GM13976 (cell line): Measurements from ENCODE around the gene WDR54.

Source experiments
- DNase-seq: peaks from one replicate; pipeline ENCODE4 v3.0.0; 2012; ENCODE audit warnings: low spot score
- in situ Hi-C: fragments of 300-500 bp; cut with MboI; formaldehyde crosslinking; loops from one replicate; pipeline ENCODE4 v1.12.0; 2022; ENCODE audit warnings: low sequenced_read_pairs, mixed read lengths, inconsistent platforms; ENCODE audit not compliant: unreplicated experiment
- TF ChIP-seq, protein P1 (sequence below): IDR thresholded peaks from 2 replicates; pipeline ENCODE4 v1.5.1; 2012; ENCODE audit warnings: borderline replicate concordance, mild to moderate bottlenecking; ENCODE audit not compliant: insufficient read depth; ENCODE audit errors: extremely low read depth, missing control alignments, control extremely low read depth

WDR54 gene

DNA sequence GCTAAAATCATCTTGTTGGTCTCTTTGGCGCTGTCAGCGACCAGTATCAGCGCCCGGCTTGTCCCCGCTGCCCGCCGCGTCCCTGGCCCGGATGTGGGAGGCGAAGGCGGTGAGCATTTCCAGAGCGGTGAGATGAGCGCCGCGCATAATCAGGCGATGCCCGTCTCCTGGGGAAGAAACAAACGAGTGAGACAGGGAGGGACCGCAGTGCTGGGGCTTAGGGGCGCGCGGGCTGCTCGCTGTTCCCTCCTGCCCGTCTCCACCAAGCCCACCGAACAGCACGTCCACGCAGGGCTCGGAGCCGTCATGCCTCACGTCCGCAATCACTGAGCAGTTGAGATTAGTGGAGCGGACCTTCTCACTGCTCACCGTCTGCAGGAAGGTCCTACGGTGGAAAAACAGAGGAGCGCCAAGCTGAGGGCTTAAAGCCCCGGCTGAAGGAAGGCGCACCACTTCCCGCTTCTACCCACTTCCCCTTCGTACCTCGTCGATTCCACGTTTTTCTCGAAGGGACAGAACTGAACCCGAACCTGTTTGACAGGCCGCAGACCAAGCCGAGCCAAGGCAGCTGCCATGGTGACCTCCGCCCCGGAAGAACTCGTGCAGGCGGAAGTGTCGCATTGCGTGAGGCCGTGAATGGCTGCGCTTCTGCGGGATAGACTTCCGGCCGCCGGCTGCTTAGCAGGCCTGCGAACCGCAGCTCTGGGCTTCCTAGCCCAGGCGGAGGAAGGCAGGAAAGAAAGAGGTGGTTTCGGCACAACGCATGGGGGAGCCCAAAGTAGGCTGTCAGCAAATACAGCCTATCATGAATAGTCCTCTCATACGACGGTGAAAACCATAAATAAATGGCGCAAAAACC lies 50.8 kb downstream of the WDR54 start, which contains the start of gene MRPL53:
MRPL53 (minus strand) TSS at position 595 of the 859 bp plus-strand sequence; CDS start at position 575, 20 bp downstream.
- in situ Hi-C loops: no loop called here
- TF ChIP-seq, protein P1, sequence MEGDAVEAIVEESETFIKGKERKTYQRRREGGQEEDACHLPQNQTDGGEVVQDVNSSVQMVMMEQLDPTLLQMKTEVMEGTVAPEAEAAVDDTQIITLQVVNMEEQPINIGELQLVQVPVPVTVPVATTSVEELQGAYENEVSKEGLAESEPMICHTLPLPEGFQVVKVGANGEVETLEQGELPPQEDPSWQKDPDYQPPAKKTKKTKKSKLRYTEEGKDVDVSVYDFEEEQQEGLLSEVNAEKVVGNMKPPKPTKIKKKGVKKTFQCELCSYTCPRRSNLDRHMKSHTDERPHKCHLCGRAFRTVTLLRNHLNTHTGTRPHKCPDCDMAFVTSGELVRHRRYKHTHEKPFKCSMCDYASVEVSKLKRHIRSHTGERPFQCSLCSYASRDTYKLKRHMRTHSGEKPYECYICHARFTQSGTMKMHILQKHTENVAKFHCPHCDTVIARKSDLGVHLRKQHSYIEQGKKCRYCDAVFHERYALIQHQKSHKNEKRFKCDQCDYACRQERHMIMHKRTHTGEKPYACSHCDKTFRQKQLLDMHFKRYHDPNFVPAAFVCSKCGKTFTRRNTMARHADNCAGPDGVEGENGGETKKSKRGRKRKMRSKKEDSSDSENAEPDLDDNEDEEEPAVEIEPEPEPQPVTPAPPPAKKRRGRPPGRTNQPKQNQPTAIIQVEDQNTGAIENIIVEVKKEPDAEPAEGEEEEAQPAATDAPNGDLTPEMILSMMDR: no peak

GRCh38 chr2:74472945-74473258 lies 51.4 kb downstream of the WDR54 start:
- DNase-seq: peak; percentile 24
- TF ChIP-seq, protein P1: no peak
- in situ Hi-C loops: no loop called here

More for the DNA sequence above, 50.8 kb downstream of the WDR54 start, which contains the start of gene MRPL53:
- peak; percentile 89 for DNase-seq

DNA sequence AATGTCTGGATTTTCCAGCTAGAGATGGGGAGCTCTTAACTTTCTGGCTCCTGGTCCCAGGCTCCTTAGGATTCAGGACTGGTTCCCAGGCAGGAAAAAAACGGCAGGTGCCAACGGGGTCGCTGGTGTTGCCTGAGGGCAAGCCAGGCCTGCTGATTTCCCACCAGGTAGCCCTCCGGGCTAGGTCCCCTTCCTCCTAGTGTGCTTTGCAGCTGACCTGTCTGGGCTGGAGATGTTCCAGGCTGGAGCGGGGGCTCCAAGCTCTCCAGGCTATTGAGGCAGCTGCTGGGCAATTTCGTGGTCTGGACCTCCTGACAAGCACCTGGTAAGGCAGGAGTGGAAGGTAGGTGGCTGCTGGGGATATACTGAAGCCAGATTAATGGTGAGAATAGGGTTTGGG lies 53.0 kb downstream of the WDR54 start:
- in situ Hi-C loops: no loop called here
- peak; percentile 8 for DNase-seq
- TF ChIP-seq, protein P1: no peak

DNA sequence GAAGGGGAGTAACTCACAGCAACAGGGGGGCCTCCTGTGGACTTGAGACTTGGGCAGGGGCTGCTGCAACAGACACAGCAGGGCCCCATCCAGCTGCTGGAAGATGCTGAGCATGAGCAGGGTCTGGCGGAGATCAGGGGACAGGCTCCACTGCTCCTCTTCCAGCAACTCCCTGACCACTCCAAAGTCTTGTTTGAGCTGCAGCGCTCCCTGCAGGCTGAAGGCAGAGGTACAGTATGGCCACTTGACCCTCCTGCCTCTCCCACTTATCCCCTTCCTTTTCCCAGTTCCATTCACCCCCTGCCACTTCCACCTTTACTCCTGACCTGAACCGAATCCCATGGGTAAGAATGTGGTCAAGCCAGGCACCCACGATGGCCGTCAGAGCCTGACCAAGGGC lies 53.4 kb downstream of the WDR54 start:
- DNase-seq: peak; percentile 11
- TF ChIP-seq, protein P1: peak; percentile 28
- in situ Hi-C loops: loop anchor here (25.0 kb wide), 1 partner anchor 387 kb away; no protein-coding TSS in a partner anchor
